ENCODE data around the gene MRPL43. TPM values are rescaled to one million over a fixed set of nuclear protein-coding genes. Genes with fewer than 3 reads are reported as not detected.

Gene MRPL43
- total and polyA plus RNA-seq, 8 donors, result 31.0 to 93.5 (median 39.7) TPM

GRCh38 chr10:100984672-100985177, 2.6 kb downstream of the MRPL43 start:
- WGBS, 2 donors, result 71 to 76% methylated on average over 2 of the region's 2 CpGs
- no peak for TF ChIP-seq CTCF (IDR thresholded peaks at IDR 0.05)
- intact Hi-C loops (cut with DNase I), result no loop called here
- no peak for FAIRE-seq
- Histone ChIP-seq H3K4me1 (peaks cover 7 to 27% (median 14%) of the 10 kb centered on the region in 3 donors), H3K4me3 (no peak overlapping the region), H3K27me3 (no peaks in the 10 kb centered on the region), H3K36me3 (peaks cover 0 to 5% (median 3%) of the 10 kb centered on the region in 3 donors), H3K9me3 (no peaks in the 10 kb centered on the region), H3K27ac (no peak overlapping the region)
- ATAC-seq, result no peak
- peak in 2 of 6 donors; percentile 13 to 27 for DNase-seq

- peak in 4 of 6 donors; percentile 10 to 35 (median 22) for DNase-seq
- Histone ChIP-seq H3K36me3 (peaks cover 0 to 9% (median 4%) of the 10 kb centered on the region in 3 donors), H3K27ac (no peak overlapping the region), H3K9me3 (no peaks in the 10 kb centered on the region), H3K4me1 (peaks cover 7 to 25% (median 14%) of the 10 kb centered on the region in 3 donors), H3K4me3 (no peak overlapping the region), H3K27me3 (no peaks in the 10 kb centered on the region)
- TF ChIP-seq CTCF (IDR thresholded peaks at IDR 0.05), result no peak
- ATAC-seq, result no peak
- 72 to 81% methylated on average over 10 to 13 of the region's 13 CpGs for WGBS, 2 donors
- FAIRE-seq, result no peak
- intact Hi-C loops (cut with DNase I), result no loop called here
Measured at GRCh38 chr10:100983868-100984671, 3.2 kb downstream of the MRPL43 start.

GRCh38 chr10:100982916-100983830, 4.1 kb downstream of the MRPL43 start:
- Histone ChIP-seq H3K36me3 (peaks cover 0 to 18% (median 6%) of the 10 kb centered on the region in 3 donors), H3K4me1 (peaks cover 4 to 16% (median 13%) of the 10 kb centered on the region in 3 donors), H3K27me3 (no peaks in the 10 kb centered on the region), H3K9me3 (no peaks in the 10 kb centered on the region), H3K27ac (no peak overlapping the region), H3K4me3 (no peak overlapping the region)
- peak in 4 of 6 donors; percentile 10 to 75 (median 34) for DNase-seq
- FAIRE-seq, result no peak
- TF ChIP-seq CTCF (IDR thresholded peaks at IDR 0.05), result no peak
- intact Hi-C loops (cut with DNase I), result no loop called here
- WGBS, 2 donors, result 86 to 88% methylated on average over 24 of the region's 24 CpGs
- ATAC-seq, result no peak

GRCh38 chr10:100981178-100981772, 6.0 kb downstream of the MRPL43 start:
- 84 to 85% methylated on average over 5 of the region's 5 CpGs for WGBS, 2 donors
- intact Hi-C loops (cut with DNase I), result no loop called here
- ATAC-seq (no peak), DNase-seq (no peak), FAIRE-seq (no peak)
- Histone ChIP-seq H3K27ac (no peak overlapping the region), H3K4me1 (peaks cover 0 to 9% (median 8%) of the 10 kb centered on the region in 3 donors), H3K36me3 (peaks cover 0 to 19% (median 6%) of the 10 kb centered on the region in 3 donors), H3K27me3 (no peaks in the 10 kb centered on the region), H3K4me3 (no peak overlapping the region), H3K9me3 (no peaks in the 10 kb centered on the region)
- no peak for TF ChIP-seq CTCF (IDR thresholded peaks at IDR 0.05)
